ENCODE results near the gene PAFAH1B2.
A peak's percentile ranks its signal among the peaks of the same experiment; 100 is the strongest.

DNA sequence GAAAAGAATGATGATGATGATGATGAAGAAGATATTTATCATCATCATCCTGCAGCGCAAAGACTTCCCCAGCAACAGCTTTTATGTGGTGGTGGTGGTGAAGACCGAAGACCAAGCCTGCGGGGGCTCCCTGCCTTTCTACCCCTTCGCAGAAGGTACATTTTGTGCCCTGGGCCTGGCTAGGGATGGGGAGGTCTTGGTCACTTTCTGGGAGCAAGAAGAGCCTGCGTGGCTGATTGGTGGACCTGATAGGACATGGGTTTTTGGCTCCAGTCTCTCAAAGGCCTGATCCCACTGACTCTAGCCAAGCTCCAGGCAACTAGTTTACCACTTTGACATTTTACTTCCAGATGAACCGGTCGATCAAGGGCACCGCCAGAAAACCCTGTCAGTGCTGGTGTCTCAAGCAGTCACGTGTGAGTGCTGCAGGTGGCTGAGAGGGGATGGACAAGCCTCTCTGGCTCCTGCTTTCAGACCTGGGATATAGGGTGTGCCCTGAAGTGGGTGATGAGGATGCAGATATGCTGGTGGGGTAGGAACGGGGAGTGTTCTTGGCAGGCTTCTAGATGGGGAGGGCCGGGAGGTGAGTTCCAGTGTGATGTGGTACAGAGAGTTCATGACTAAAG, 39.8 kb downstream of the PAFAH1B2 start:
- TF ChIP-seq, protein P1, sequence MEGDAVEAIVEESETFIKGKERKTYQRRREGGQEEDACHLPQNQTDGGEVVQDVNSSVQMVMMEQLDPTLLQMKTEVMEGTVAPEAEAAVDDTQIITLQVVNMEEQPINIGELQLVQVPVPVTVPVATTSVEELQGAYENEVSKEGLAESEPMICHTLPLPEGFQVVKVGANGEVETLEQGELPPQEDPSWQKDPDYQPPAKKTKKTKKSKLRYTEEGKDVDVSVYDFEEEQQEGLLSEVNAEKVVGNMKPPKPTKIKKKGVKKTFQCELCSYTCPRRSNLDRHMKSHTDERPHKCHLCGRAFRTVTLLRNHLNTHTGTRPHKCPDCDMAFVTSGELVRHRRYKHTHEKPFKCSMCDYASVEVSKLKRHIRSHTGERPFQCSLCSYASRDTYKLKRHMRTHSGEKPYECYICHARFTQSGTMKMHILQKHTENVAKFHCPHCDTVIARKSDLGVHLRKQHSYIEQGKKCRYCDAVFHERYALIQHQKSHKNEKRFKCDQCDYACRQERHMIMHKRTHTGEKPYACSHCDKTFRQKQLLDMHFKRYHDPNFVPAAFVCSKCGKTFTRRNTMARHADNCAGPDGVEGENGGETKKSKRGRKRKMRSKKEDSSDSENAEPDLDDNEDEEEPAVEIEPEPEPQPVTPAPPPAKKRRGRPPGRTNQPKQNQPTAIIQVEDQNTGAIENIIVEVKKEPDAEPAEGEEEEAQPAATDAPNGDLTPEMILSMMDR (IDR thresholded peaks at IDR 0.05), result no peak
- peak in 1 of 2 donors; percentile 13 for TF ChIP-seq POLR2AphosphoS5 (IDR thresholded peaks at IDR 0.05)
